Measurements from ENCODE around the gene LRMDA.

Gene LRMDA

DNA sequence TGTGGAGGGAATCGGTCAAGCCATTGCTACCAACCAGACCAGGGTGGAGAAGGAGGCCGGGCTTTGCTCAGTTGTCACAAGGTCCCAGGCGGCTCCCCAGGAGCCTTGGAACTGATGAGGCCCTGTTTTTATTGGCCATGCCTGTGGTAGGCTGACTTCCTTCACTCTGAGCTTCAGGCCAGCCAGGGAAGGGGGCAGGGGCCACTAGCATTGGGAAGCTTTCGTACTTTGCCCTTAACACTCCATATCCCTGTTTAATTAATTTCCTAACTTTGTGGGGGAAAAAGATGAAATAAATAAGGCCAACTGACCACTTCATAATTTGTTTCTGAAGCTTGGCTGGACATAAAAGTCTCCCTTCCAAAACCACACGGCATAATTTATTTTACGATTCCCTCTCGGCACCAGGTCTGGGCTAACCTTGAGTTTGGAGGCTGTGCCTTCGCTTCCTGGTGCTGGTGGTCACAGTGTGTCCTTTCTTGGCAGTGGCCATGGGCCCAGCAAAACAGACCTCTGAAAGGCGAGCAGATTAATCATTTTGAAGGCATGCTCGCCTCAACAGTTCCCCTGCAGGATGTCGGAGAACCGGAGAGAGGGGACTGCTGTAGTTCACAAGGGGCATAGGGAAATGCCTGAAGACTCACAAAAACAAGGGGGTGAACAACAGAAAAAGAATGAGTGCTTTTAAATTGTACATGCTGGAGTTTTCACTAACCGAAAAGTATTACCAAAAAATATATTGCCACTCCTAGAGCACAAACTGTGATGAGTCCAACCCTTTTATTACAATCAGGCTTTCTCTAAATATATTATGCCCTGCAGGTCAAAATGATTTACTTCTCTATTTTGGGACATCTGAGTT lies 966.0 kb downstream of the LRMDA start:
- DNase-seq: no peak

DNA sequence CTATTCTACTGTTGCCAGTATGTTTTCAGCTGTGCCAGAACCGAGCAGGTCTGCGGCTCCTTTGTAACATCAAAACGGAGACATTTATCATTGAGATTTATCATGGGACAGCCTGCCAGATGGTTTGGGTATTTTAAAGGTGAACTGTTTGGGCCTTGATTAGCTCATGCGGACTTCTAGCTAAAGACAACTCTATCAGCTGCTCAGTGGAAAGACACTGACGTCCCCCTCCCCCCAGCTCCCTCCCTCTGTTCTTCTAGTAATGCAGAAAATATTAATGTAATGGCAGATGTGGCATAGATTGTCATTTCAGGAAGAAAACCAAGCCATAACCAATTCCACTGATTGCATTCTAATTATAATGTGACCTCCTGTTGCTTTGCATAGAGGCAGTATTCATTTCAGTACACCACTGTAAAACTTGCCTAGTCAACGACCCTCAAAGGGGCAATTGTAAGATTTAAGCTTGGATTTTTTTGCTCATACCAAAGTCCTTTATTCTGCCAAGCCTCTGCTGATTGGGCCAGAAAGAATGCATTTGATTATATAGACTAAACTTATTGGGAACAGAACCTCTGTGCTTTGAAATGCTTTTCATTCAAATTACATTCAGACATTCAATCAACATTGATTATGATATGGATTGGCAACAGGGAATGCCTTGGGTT lies 966.8 kb downstream of the LRMDA start:
- no peak for DNase-seq

GRCh38 chr10:76399226-76399625 lies 967.8 kb downstream of the LRMDA start:
- DNase-seq: no peak

- DNase-seq: no peak
These were observed 969.6 kb downstream of the LRMDA start for GRCh38 chr10:76401006-76401405.

DNA sequence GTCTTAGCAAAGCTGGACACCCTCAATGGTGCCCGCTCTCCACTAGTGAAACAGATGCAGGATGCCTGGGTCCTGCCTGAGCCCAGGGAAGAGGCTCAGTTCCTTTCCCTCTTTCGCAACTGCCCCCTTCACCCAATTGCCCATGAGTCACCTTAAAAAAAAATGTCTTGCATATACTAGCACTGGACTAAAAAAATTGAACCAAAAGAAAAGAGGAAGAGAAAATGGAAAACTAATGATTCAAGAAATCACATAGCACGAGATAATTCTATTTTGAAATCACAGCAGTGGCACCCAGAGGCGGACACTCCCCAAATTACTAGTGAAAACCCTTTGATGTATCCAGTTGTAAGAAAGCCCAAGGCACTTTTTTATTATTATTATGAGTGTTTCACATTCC lies 972.5 kb downstream of the LRMDA start:
- DNase-seq: no peak

GRCh38 chr10:76404531-76404930 lies 973.1 kb downstream of the LRMDA start:
- DNase-seq: no peak

GRCh38 chr10:76405922-76406321 lies 974.5 kb downstream of the LRMDA start:
- no peak for DNase-seq

DNA sequence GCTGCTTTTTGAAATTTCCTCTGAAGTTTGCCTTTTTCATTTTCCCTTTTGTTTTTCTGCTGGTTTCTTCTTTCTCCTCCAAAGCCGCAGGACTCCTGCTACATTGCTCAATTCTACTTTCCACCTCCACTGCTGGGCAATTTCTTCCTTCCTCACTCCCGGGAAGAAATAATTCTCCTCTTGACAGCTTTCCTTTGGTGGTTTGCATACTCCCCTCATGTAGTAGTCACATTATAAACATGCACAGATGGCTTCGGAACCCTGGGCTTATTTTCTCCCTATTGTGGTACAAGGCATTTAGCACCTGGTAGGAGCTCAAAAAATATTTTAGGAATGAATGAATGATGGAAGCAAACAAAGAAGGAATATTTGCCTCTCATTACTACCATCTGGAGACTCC lies 977.2 kb downstream of the LRMDA start:
- DNase-seq: no peak

GRCh38 chr10:76411729-76412435 lies 980.5 kb downstream of the LRMDA start:
- no peak for DNase-seq

GRCh38 chr10:76415554-76415953 lies 984.1 kb downstream of the LRMDA start:
- no peak for DNase-seq

DNA sequence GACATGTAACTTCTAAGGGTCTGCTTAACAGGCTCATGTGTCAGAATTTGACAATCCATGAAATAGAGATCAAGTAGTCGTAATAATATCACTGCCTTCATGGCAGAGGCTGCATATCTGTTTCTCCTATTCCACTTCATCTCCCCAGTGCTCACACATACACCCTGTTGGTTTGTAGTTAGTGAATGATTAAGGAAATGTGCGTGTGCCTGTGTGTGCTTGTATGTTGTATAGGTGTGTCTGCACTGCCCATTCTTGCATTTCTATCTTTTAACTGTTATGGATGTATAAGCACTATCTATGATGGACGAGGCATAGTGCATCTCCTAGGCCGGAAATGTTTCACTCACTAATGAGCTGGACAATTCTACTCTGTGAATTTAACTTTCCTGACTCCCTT lies 985.2 kb downstream of the LRMDA start:
- DNase-seq: no peak

- DNase-seq: no peak
These were observed 989.3 kb downstream of the LRMDA start for GRCh38 chr10:76420725-76421124.

GRCh38 chr10:76422769-76423168 lies 991.3 kb downstream of the LRMDA start:
- DNase-seq: no peak

- DNase-seq: no peak
These were observed 997.3 kb downstream of the LRMDA start for GRCh38 chr10:76428551-76429367.

DNA sequence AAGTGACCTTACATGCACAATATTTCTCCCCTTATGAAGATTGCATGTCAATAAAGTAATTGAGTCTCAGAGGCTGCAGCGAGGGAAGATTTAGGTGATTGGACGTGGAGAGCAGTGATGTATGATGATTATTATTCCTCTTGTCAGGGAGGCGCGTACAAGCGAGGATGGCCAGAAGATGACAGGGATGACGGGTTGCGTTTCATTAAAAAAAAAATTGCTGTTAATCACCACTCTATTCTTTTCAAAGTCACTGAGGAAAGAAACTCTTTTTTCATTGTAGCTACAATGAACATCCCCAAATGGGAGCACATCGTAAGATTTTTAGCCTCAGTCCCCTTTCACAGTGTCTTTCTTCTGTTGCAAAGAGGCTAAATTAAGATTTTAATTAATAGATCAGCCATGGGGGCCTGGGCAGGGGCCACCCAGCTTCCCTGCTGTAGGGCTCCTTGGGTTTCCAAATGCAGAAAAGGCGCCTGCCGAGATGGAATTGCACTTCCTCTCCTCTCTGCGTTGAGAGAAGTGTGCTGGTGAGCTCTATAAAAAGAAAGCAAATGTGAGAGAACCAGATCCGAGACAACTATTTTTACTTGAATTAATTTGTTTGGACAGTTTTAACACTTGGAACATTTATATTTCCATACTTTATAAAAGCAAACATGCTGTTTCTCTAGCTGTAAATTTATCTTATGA lies 998.1 kb downstream of the LRMDA start:
- no peak for DNase-seq

DNA sequence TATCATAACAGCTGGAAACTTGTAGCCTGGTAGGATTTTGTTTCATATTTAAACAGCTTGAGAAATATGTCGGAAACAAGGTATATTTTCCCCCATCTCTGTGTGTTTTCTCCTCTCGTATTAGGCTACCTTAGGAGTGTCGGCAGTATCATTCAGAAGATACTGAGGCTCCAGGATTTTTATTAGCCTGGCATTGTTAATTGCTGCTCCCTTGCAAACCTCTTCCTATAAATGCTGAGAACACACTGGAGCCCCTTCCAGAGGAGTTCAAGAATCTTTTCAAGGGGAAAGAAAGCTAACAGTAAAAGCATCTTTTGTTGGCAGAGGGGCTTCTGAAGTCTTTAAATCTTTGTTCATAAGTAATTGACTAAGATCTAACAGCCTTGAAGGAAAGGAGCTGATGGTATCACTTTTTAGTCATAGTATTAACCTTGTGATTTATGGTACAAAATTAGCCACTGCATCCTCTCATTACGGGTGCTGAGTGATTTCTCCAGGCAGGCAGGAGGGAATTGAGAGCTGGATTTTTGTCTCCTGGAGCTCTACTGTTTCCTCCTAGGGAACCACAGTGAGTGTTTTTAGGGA lies 998.7 kb downstream of the LRMDA start:
- no peak for DNase-seq

DNA sequence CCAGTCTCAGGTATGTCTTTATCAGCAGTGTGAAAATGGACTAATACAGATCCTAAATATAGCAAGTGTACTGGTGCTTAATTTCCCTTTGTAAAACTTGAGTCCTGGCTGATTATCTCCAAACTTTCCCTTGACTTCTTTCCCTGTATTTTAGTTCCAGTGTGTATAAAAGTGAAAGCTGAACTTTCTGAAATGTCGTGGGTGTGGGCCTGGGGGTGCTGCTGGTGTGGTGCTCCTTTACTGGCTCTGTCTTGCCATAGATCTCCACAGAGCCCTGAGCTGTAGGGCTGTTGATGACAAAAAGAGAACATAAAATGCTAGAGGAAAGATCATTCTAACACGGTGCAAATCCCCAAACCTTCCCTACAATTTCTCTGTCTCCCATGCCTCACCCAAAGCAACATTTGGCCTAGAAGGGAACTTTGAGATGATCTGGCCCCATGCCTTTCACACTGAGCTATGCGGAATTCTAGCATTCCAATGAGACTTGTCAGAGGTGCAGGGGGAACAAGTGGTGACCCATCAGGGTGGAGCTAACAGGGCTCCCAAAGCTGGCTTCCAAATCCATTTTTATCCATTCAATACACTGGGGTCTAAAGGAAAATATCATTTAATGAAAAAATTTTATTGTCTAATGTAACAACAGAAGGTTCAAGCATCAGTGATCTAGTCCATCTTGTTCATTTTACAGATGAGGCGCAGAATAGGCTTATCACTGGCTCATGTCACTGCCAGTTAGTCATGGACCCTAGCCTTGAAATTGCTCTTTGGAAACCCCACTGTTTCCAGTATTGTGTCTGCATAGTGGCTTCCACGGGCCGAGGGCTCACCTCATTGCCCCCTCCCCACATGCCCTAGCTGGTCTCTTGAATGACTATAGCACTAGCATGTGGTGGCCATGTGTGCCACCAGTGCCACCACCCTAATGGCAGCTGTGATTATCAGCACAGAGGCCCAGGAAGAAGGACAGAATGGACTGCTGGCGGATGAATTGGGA lies 1000.9 kb downstream of the LRMDA start:
- no peak for DNase-seq

DNA sequence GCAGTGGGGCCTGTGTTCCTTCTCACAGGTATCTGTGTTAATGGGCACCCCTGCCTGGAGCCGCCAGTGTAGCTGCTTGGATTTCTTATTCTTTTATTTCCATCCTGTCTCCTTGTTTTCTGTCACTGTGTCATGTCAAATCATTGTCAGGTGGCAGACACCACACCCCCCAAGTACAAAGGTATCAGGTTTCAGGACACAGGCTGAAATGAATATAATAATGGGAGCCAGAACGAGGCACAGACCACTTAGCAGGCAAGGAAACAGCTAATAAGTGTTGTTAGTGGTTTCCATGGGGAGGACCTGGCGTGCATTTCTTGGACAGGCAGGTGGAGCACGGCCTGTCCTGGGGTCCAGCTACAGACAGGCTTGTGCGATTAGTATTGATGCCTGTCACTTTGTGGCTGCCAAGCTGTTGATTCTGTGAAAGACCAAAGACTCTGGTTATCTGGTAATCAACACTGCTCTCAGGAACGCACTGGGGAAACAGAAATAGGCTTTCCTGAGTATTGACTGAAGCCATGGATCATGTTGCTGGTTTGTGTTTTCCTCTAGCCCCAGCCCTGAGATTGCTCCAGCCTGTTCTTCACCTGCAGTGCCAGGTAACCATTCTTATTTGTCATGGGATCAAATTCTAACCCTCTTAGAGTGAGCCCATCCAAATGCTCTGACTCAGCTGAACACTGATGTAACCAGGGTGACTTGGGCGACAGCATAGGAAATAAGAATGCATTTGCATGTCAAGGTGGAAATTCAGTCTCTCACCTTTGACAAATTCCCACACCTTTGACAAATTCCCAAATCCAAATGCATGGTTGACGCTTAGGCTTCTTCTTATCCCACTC lies 1002.0 kb downstream of the LRMDA start:
- peak; percentile 94 for DNase-seq

DNA sequence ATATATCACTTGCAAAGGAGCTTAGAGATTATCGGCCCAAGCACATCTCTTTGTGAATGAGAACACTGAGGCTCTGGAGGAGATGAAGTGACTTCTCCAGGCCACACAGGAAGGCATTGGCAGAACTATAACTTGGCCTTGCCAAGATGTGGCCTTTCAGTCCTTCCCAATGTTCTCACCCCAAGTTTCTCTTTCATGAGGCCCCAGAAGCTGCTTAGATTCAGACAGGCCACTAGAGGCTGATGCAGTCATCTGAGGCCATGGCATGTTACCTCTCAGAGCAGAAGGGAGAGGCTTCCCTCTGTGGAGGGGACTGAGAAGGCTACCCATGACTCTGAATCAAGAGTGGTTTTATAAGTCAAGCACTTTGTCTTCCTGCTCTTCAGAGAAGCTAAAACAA lies 1003.7 kb downstream of the LRMDA start:
- no peak for DNase-seq

GRCh38 chr10:76436401-76436811 lies 1005.0 kb downstream of the LRMDA start:
- no peak for DNase-seq
